GM23248 (cell line): Measurements from ENCODE around the gene RPS6KA5. TPM values are rescaled to one million over a fixed set of nuclear protein-coding genes. Genes with fewer than 3 reads are reported as not detected.

Experiments
- DNase-seq: peaks from one replicate; pipeline ENCODE4 v3.0.0-alpha.2; 2015
- H2AFZ ChIP-seq: fragments of 200-600 bp; sonication (generic); 2 replicates; pipeline ENCODE4 v1.6.1; 2016; ENCODE audit warnings: antibody characterized with exemption
- H3F3A ChIP-seq: fragments of 200-600 bp; sonication (generic); 2 replicates; pipeline ENCODE4 v1.6.1; 2016; ENCODE audit warnings: mild to moderate bottlenecking, antibody characterized with exemption, mixed run types; ENCODE audit not compliant: insufficient read depth
- H3K27ac ChIP-seq: fragments of 200-600 bp; sonication (generic); 2 replicates; pipeline ENCODE4 v1.5.1; 2016; ENCODE audit warnings: mild to moderate bottlenecking
- H3K27me3 ChIP-seq: fragments of 200-600 bp; sonication (generic); replicated peaks from 2 replicates; pipeline ENCODE4 v1.6.1; 2016; ENCODE audit warnings: mild to moderate bottlenecking; ENCODE audit not compliant: insufficient read depth
- H3K36me3 ChIP-seq: fragments of 200-600 bp; sonication (generic); 2 replicates; pipeline ENCODE4 v1.6.1; 2016; ENCODE audit warnings: low read depth, mild to moderate bottlenecking
- H3K4me1 ChIP-seq: fragments of 200-600 bp; sonication (generic); 2 replicates; pipeline ENCODE4 v1.6.1; 2016; ENCODE audit warnings: mild to moderate bottlenecking; ENCODE audit not compliant: insufficient read depth
- H3K4me2 ChIP-seq: fragments of 200-600 bp; sonication (generic); one replicate; pipeline ENCODE4 v1.6.1; 2016; ENCODE audit warnings: mild to moderate bottlenecking; ENCODE audit not compliant: unreplicated experiment
- H3K4me3 ChIP-seq: fragments of 200-600 bp; sonication (generic); 2 replicates; pipeline ENCODE4 v1.5.1; 2016; ENCODE audit warnings: mild to moderate bottlenecking
- H3K79me2 ChIP-seq: fragments of 200-600 bp; sonication (generic); 2 replicates; pipeline ENCODE4 v1.6.1; 2016; ENCODE audit warnings: mild to moderate bottlenecking; ENCODE audit not compliant: insufficient read depth
- H3K9ac ChIP-seq: fragments of 200-600 bp; sonication (generic); 2 replicates; pipeline ENCODE4 v1.6.1; 2016; ENCODE audit warnings: mild to moderate bottlenecking
- H3K9me2 ChIP-seq: fragments of 200-600 bp; sonication (generic); 2 replicates; pipeline ENCODE4 v1.6.1; 2016; ENCODE audit warnings: mixed run types, mild to moderate bottlenecking, moderate library complexity; ENCODE audit not compliant: insufficient read depth
- H3K9me3 ChIP-seq: fragments of 200-600 bp; sonication (generic); one replicate; pipeline ENCODE4 v1.6.1; 2017; ENCODE audit warnings: low read depth
- H4K20me1 ChIP-seq: fragments of 200-600 bp; sonication (generic); 2 replicates; pipeline ENCODE4 v1.6.0; 2016; ENCODE audit not compliant: insufficient read depth
- EZH2 ChIP-seq: fragments of 200-600 bp; sonication (generic); IDR thresholded peaks from 2 replicates; pipeline ENCODE4 v1.6.1; 2018; ENCODE audit warnings: antibody characterized with exemption, mild to moderate bottlenecking; ENCODE audit not compliant: insufficient read depth, poor library complexity, severe bottlenecking
- EZH2phosphoT487 ChIP-seq: fragments of 200-600 bp; sonication (generic); IDR thresholded peaks from 2 replicates; pipeline ENCODE4 v1.6.1; 2018; ENCODE audit warnings: antibody characterized with exemption, moderate library complexity, mild to moderate bottlenecking, low read depth; ENCODE audit not compliant: insufficient read depth
- WGBS, 2 experiments: methylation state at CpG; one replicate each; pipeline ENCODE4 v1.1.6; 2015 to 2017; ENCODE audit warnings: low lambda C conversion rate in 2 of 2, low coverage in 1 of 2; ENCODE audit errors: missing lambda C conversion rate in 2 of 2; 5-methylcytosine and 5-hydroxymethylcytosine counted together
- in situ Hi-C: fragments of 300-500 bp; cut with MboI; formaldehyde crosslinking; loops from 2 replicates; pipeline ENCODE4 v1.15.0; 2020
- polyA plus RNA-seq: library from polyadenylated mRNA; unstranded; fragments of >200 nt; fragmentation: Nextera tagmentation; extraction: Ambion mirVana; gene quantifications from 2 replicates; pipeline ENCODE4 v1.2.1, GENCODE V29; 2016
- total RNA-seq: library from RNA; depleted of rRNA; stranded (reverse); fragments of >200 nt; shearing (Covaris generic); gene quantifications from 2 replicates; pipeline ENCODE4 v1.2.3, GENCODE V29; 2014

Gene RPS6KA5
- total and polyA plus RNA-seq, 2 experiments from 2014 or later, result 0.54 to 1.2 TPM

DNA sequence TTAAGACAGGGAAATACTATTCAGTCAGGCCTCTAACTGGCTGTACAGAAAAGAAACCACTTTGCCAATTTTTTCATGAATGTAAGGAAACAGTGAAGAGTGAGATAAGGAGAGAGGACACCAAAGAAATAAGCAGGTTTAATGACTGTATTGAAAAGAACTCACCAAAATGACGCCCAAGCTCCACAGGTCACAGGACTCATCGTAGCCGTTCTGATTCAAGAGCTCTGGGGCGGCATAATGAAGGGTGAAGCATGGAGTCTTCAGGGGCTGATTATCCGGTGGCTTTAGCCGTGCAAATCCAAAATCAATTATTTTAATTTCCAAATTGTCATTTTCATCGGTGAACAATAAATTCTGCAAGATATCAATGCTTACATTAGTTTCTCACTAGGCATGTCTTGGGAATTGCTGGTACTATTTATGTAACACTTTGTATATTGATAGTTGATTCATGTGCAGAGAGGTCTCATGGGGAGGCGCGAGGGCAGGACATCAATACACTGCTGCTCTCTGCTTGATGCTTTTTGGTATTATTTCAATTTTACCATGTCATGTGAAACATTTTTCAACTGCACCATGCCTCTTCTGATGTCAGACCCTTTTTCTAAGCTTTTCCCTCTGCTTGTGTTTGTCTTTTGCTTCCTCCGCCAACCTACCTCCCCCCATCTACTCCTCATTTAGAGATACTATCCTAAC, 170.0 kb downstream of the RPS6KA5 start:
- in situ Hi-C loops, result no loop called here
- Histone ChIP-seq H3K4me1 (no peaks in the 10 kb centered on the region), H3K9ac (no peak overlapping the region), H3K27ac (no peak overlapping the region), H3K79me2 (no peaks in the 10 kb centered on the region), H3K9me2 (no peaks in the 10 kb centered on the region), H3K27me3 (no peaks in the 10 kb centered on the region), H4K20me1 (no peaks in the 10 kb centered on the region), H2AFZ (no peak overlapping the region), H3K9me3 (no peaks in the 10 kb centered on the region), H3K4me2 (no peak overlapping the region), H3K36me3 (no peaks in the 10 kb centered on the region), H3F3A (no peaks in the 10 kb centered on the region), H3K4me3 (no peak overlapping the region)
- 94 to 99% methylated on average over 10 of the region's 10 CpGs for WGBS, 2 experiments
- no peak for TF ChIP-seq EZH2
- TF ChIP-seq EZH2phosphoT487, result no peak
- no peak for DNase-seq

DNA sequence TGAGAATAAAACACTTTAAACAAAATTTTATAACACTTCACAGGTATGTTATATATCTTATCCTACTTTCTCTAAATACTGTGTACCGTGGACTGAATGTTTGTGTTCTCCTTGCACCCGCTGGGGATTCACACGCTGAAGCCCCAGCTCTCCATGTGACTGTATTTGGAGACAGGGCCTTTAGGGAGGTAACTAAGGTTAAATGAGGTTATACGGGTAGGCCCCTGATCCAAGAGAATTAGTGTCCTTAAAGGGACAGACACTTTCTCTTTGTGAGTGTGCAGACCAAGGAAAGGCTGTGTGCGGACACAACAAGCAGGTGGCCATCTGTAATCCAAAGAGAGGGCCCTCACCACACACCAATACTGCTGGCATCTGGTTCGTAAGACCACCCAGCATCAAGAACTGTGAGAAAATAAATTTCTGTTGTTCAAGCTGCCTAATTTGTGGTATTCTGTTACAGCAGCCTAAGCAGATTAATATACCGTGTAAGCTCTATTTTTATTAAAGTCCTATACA, 174.1 kb downstream of the RPS6KA5 start:
- no peak overlapping the region for H3K4me2 ChIP-seq
- no peak overlapping the region for H2AFZ ChIP-seq
- no peak for DNase-seq
- H3K27me3 ChIP-seq, result no peaks in the 10 kb centered on the region
- TF ChIP-seq EZH2 (no peak), EZH2phosphoT487 (no peak)
- H3K36me3 ChIP-seq, result no peaks in the 10 kb centered on the region
- no peaks in the 10 kb centered on the region for H3K4me1 ChIP-seq
- H3K9me3 ChIP-seq, result no peaks in the 10 kb centered on the region
- no peak overlapping the region for H3K9ac ChIP-seq
- no peak overlapping the region for H3K27ac ChIP-seq
- H3F3A ChIP-seq, result no peaks in the 10 kb centered on the region
- WGBS, 2 experiments, result 85 to 86% methylated on average over 7 of the region's 7 CpGs
- H4K20me1 ChIP-seq, result no peaks in the 10 kb centered on the region
- in situ Hi-C loops, result no loop called here
- no peaks in the 10 kb centered on the region for H3K9me2 ChIP-seq
- no peaks in the 10 kb centered on the region for H3K79me2 ChIP-seq
- no peak overlapping the region for H3K4me3 ChIP-seq

DNA sequence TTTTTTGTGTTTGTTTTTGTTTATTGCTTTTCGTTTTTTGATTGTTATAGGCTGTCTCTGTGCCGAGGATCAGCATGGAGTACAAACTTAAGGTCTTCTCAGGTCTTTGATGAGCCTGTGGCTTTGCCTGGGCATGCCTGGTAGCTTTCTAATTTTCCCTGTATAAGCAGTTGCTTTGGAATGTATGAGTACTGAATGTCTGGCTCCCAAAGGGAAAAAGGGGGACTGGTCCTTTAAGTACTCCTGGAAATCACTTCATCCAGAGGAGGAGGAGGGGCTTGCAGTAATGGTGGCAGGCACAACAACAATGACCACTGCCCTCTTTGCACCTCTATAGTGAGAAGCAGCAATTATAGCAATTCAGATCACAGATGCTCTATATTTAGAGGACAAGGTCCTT, 176.7 kb downstream of the RPS6KA5 start:
- H2AFZ ChIP-seq, result no peak overlapping the region
- H3K79me2 ChIP-seq, result no peaks in the 10 kb centered on the region
- H3K4me3 ChIP-seq, result no peak overlapping the region
- no peak overlapping the region for H3K9ac ChIP-seq
- H4K20me1 ChIP-seq, result no peaks in the 10 kb centered on the region
- H3K36me3 ChIP-seq, result no peaks in the 10 kb centered on the region
- H3K9me3 ChIP-seq, result no peaks in the 10 kb centered on the region
- no peaks in the 10 kb centered on the region for H3F3A ChIP-seq
- no peak for DNase-seq
- no peaks in the 10 kb centered on the region for H3K27me3 ChIP-seq
- in situ Hi-C loops, result no loop called here
- no peak for TF ChIP-seq EZH2phosphoT487
- TF ChIP-seq EZH2, result no peak
- no peak overlapping the region for H3K27ac ChIP-seq
- 44 to 48% methylated on average over 2 of the region's 2 CpGs for WGBS, 2 experiments
- no peak overlapping the region for H3K4me2 ChIP-seq
- no peaks in the 10 kb centered on the region for H3K4me1 ChIP-seq
- H3K9me2 ChIP-seq, result no peaks in the 10 kb centered on the region

DNA sequence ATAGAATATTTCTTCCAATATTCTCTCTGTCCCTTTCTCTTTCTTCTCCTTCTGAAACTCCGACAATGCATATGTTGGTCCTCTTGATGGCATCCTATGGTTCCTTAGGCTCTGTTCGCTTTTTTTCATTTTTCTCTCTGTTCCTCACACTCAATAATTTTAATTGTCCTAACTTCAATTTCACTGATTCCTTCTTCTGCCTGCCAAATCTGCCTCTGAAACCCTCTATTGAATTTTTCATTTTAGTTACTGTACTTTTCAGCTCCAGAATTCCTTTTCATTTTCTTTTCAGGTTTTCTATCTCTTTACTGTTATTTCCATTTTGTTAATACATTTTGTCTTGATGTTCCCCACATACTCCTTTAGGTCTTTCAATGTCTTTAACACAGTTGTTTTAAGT, 177.2 kb downstream of the RPS6KA5 start:
- H3K4me2 ChIP-seq, result no peak overlapping the region
- TF ChIP-seq EZH2phosphoT487, result no peak
- 67 to 81% methylated on average over 2 of the region's 2 CpGs for WGBS, 2 experiments
- H4K20me1 ChIP-seq, result no peaks in the 10 kb centered on the region
- H3K9ac ChIP-seq, result no peak overlapping the region
- no peak overlapping the region for H3K27ac ChIP-seq
- no peaks in the 10 kb centered on the region for H3K27me3 ChIP-seq
- DNase-seq, result no peak
- no peaks in the 10 kb centered on the region for H3F3A ChIP-seq
- in situ Hi-C loops, result no loop called here
- no peaks in the 10 kb centered on the region for H3K9me3 ChIP-seq
- H3K4me1 ChIP-seq, result no peaks in the 10 kb centered on the region
- H3K9me2 ChIP-seq, result no peaks in the 10 kb centered on the region
- no peaks in the 10 kb centered on the region for H3K79me2 ChIP-seq
- no peak overlapping the region for H2AFZ ChIP-seq
- H3K4me3 ChIP-seq, result no peak overlapping the region
- H3K36me3 ChIP-seq, result no peaks in the 10 kb centered on the region
